Mesendoderm (in vitro differentiated cells): ENCODE data around the gene SLCO2A1.

ENCODE experiments used
- DNase-seq: peaks from one replicate; pipeline ENCODE4 v3.0.0; 2013
- H2AK5ac ChIP-seq: 2 replicates; pipeline ENCODE4 v1.6.1; 2013; ENCODE audit warnings: low read length, inconsistent platforms
- H2BK120ac ChIP-seq: 2 replicates; pipeline ENCODE4 v1.6.1; 2013; ENCODE audit warnings: low read depth, mild to moderate bottlenecking, low read length, moderate library complexity, mixed read lengths
- H2BK15ac ChIP-seq: replicated peaks from 2 replicates; pipeline ENCODE4 v1.6.1; 2013; ENCODE audit warnings: low read depth, mild to moderate bottlenecking, moderate library complexity
- H2BK5ac ChIP-seq: 2 replicates; pipeline ENCODE4 v1.6.1; 2013; ENCODE audit warnings: low read length, inconsistent platforms
- H3K18ac ChIP-seq: 2 replicates; pipeline ENCODE4 v1.6.1; 2013; ENCODE audit warnings: mild to moderate bottlenecking, low read length, mixed read lengths
- H3K23ac ChIP-seq: one replicate; pipeline ENCODE4 v1.6.1; 2013; ENCODE audit warnings: low read length
- H3K27ac ChIP-seq: 2 replicates; pipeline ENCODE4 v1.5.1; 2013; ENCODE audit warnings: low read depth, mild to moderate bottlenecking, inconsistent platforms, low read length, moderate library complexity
- H3K27me3 ChIP-seq: 2 replicates; pipeline ENCODE4 v1.6.1; 2013; ENCODE audit warnings: low read length, control low read depth, mild to moderate bottlenecking, inconsistent platforms; ENCODE audit not compliant: insufficient read depth, poor library complexity
- H3K36me3 ChIP-seq: 2 replicates; pipeline ENCODE4 v1.6.1; 2013; ENCODE audit warnings: low read length, inconsistent platforms; ENCODE audit not compliant: control insufficient read depth, insufficient read depth
- H3K4ac ChIP-seq: one replicate; pipeline ENCODE4 v1.6.1; 2013; ENCODE audit warnings: low read depth, mild to moderate bottlenecking, low read length, moderate library complexity
- H3K4me1 ChIP-seq: 2 replicates; pipeline ENCODE4 v1.6.1; 2013; ENCODE audit warnings: low read depth, low read length, inconsistent platforms; ENCODE audit not compliant: control insufficient read depth
- H3K4me2 ChIP-seq: 2 replicates; pipeline ENCODE4 v1.6.1; 2013; ENCODE audit warnings: low read length
- H3K4me3 ChIP-seq: 2 replicates; pipeline ENCODE4 v1.5.1; 2013; ENCODE audit warnings: mild to moderate bottlenecking, low read length
- H3K56ac ChIP-seq: one replicate; pipeline ENCODE4 v1.6.1; 2013; ENCODE audit warnings: low read length
- H3K79me1 ChIP-seq: 2 replicates; pipeline ENCODE4 v1.6.1; 2013; ENCODE audit warnings: low read length, inconsistent platforms
- H3K79me2 ChIP-seq: 2 replicates; pipeline ENCODE4 v1.6.1; 2013; ENCODE audit warnings: mild to moderate bottlenecking, low read length; ENCODE audit not compliant: control insufficient read depth, insufficient read depth
- H3K9ac ChIP-seq: 2 replicates; pipeline ENCODE4 v1.6.1; 2013; ENCODE audit warnings: low read length, inconsistent platforms
- H4K5ac ChIP-seq: one replicate; pipeline ENCODE4 v1.6.1; 2013; ENCODE audit warnings: low read length
- H4K8ac ChIP-seq: one replicate; pipeline ENCODE4 v1.6.1; 2013; ENCODE audit warnings: low read depth, mild to moderate bottlenecking, control low read depth, low read length, moderate library complexity
- WGBS: extraction: QIAGEN DNeasy Blood & Tissue Kit; methylation state at CpG from one replicate; pipeline ENCODE4 v1.1.7; 2013; ENCODE audit warnings: low lambda C conversion rate, missing lambda C conversion rate; ENCODE audit not compliant: insufficient coverage; ENCODE audit errors: extremely low coverage; 5-methylcytosine and 5-hydroxymethylcytosine counted together

The SLCO2A1 gene

GRCh38 chr3:133891662-133892378 lies 137.9 kb downstream of the SLCO2A1 start:
- no peak for DNase-seq
- H3K4me1 ChIP-seq = no peaks in the 10 kb centered on the region
- H2BK15ac ChIP-seq = no peak overlapping the region
- no peak overlapping the region for H3K56ac ChIP-seq
- no peaks in the 10 kb centered on the region for H3K36me3 ChIP-seq
- H3K79me2 ChIP-seq = no peaks in the 10 kb centered on the region
- H3K79me1 ChIP-seq = no peaks in the 10 kb centered on the region
- H2BK5ac ChIP-seq = no peak overlapping the region
- no peak overlapping the region for H3K4me3 ChIP-seq
- no CpG with 5 or more reads among the region's 11 CpGs for WGBS
- peaks cover 6% of the 10 kb centered on the region for H3K27me3 ChIP-seq
- H4K5ac ChIP-seq = no peak overlapping the region
- H2AK5ac ChIP-seq = no peak overlapping the region
- H3K4ac ChIP-seq = no peak overlapping the region
- H3K18ac ChIP-seq = no peak overlapping the region
- H3K23ac ChIP-seq = no peak overlapping the region
- H3K9ac ChIP-seq = no peak overlapping the region
- H4K8ac ChIP-seq = no peak overlapping the region
- no peak overlapping the region for H3K27ac ChIP-seq
- no peak overlapping the region for H3K4me2 ChIP-seq
- H2BK120ac ChIP-seq = no peak overlapping the region

DNA sequence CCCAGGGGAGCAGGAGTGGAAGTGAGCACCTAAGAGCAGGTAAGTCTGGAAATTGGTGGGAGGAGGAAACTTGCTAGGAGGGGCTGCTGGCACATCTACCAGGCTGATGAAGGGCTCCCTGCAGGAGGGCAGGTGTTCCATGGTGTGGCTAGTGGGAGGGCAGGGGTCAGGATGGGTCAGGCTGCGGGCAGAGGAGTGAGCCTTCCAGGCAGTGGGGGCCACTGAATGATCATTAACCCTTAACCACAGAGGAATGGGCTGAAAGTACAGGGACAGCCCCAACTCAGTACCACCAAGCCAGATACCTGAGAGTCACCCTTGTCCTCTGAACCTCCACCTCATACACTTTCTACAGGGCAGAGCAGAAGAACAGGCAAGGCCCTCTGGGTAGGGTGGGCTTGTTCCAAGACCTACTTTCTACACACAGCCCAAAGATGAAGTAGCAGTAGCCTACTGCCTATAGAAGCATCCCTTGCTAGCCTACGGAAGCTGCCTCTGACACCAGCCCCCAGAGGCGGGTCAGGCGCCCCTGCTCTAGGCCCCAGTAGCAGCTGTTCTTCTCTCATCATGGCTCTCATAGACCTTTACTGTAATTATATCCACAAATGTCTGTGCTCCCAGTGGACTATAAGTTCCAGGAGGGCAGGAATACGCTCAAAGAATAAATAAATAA lies 138.6 kb downstream of the SLCO2A1 start:
- no peak overlapping the region for H2BK120ac ChIP-seq
- no peak overlapping the region for H2BK5ac ChIP-seq
- H3K9ac ChIP-seq = no peak overlapping the region
- no peaks in the 10 kb centered on the region for H3K4me1 ChIP-seq
- no peak overlapping the region for H3K23ac ChIP-seq
- H2AK5ac ChIP-seq = no peak overlapping the region
- no peaks in the 10 kb centered on the region for H3K79me2 ChIP-seq
- no peak for DNase-seq
- H3K18ac ChIP-seq = no peak overlapping the region
- WGBS = no CpG with 5 or more reads among the region's 5 CpGs
- H3K27ac ChIP-seq = no peak overlapping the region
- H4K8ac ChIP-seq = no peak overlapping the region
- no peaks in the 10 kb centered on the region for H3K27me3 ChIP-seq
- no peak overlapping the region for H3K4ac ChIP-seq
- H3K79me1 ChIP-seq = no peaks in the 10 kb centered on the region
- H3K4me2 ChIP-seq = no peak overlapping the region
- H2BK15ac ChIP-seq = no peak overlapping the region
- H3K4me3 ChIP-seq = no peak overlapping the region
- H4K5ac ChIP-seq = no peak overlapping the region
- no peak overlapping the region for H3K56ac ChIP-seq
- H3K36me3 ChIP-seq = no peaks in the 10 kb centered on the region

GRCh38 chr3:133890037-133890436 lies 139.7 kb downstream of the SLCO2A1 start:
- WGBS = no CpG with 5 or more reads among the region's 2 CpGs
- Histone ChIP-seq H2BK15ac (no peak overlapping the region), H2AK5ac (no peak overlapping the region), H3K18ac (no peak overlapping the region), H3K23ac (no peak overlapping the region), H3K4me2 (no peak overlapping the region), H3K27ac (no peak overlapping the region), H3K36me3 (no peaks in the 10 kb centered on the region), H4K5ac (no peak overlapping the region), H3K4me3 (no peak overlapping the region), H2BK5ac (no peak overlapping the region), H3K9ac (no peak overlapping the region), H3K27me3 (no peaks in the 10 kb centered on the region), H3K4me1 (no peaks in the 10 kb centered on the region), H3K79me1 (no peaks in the 10 kb centered on the region), H2BK120ac (no peak overlapping the region), H3K79me2 (no peaks in the 10 kb centered on the region), H3K56ac (no peak overlapping the region), H3K4ac (no peak overlapping the region), H4K8ac (no peak overlapping the region)
- DNase-seq = no peak

DNA sequence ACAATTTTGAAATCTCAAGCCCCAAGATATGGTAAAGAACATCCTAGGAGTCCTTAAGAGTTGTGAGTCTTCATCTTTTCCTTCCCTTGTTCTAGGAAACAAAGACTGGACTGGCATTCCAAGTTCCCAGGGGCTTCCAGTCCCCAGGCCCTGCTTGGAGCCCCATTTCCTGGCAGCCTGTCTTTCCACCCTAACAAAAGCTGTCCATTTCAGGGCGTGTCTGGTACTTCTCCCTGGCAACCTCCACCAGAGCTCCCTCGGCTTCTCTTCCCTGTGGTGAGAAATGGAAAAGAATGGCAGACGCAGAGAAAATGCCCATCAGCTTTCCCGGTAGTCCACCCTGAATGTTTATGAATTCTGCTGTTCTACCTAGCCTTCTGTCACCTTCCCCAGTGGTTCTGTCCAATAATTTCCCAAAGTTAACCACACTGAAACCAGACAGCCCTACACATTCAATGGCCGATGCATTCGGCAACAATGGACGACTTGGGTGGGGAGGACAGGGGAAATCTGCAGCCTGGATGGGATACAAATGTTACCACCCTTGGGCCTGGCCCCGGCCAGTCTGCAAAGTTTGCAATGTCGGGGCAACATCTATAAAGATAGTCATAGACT lies 140.9 kb downstream of the SLCO2A1 start:
- Histone ChIP-seq H3K56ac (no peak overlapping the region), H3K27me3 (no peaks in the 10 kb centered on the region), H3K4me3 (no peak overlapping the region), H2BK5ac (no peak overlapping the region), H4K5ac (no peak overlapping the region), H3K4ac (no peak overlapping the region), H3K4me2 (no peak overlapping the region), H2AK5ac (no peak overlapping the region), H4K8ac (no peak overlapping the region), H3K23ac (no peak overlapping the region), H3K79me1 (no peaks in the 10 kb centered on the region), H3K4me1 (no peaks in the 10 kb centered on the region), H2BK15ac (no peak overlapping the region), H3K27ac (no peak overlapping the region), H3K79me2 (no peaks in the 10 kb centered on the region), H3K9ac (no peak overlapping the region), H3K36me3 (no peaks in the 10 kb centered on the region), H2BK120ac (no peak overlapping the region), H3K18ac (no peak overlapping the region)
- WGBS = no CpG with 5 or more reads among the region's 9 CpGs
- DNase-seq = no peak

- H3K56ac ChIP-seq = no peak overlapping the region
- DNase-seq = no peak
- no CpG with 5 or more reads among the region's 8 CpGs for WGBS
- H3K4me3 ChIP-seq = no peak overlapping the region
- no peak overlapping the region for H2BK120ac ChIP-seq
- no peak overlapping the region for H4K5ac ChIP-seq
- H4K8ac ChIP-seq = no peak overlapping the region
- H3K4me2 ChIP-seq = no peak overlapping the region
- H3K4ac ChIP-seq = no peak overlapping the region
- no peaks in the 10 kb centered on the region for H3K27me3 ChIP-seq
- no peak overlapping the region for H3K18ac ChIP-seq
- no peaks in the 10 kb centered on the region for H3K36me3 ChIP-seq
- no peaks in the 10 kb centered on the region for H3K79me1 ChIP-seq
- H3K23ac ChIP-seq = no peak overlapping the region
- no peaks in the 10 kb centered on the region for H3K4me1 ChIP-seq
- H3K27ac ChIP-seq = no peak overlapping the region
- no peak overlapping the region for H3K9ac ChIP-seq
- no peak overlapping the region for H2AK5ac ChIP-seq
- H2BK5ac ChIP-seq = no peak overlapping the region
- H2BK15ac ChIP-seq = no peak overlapping the region
- H3K79me2 ChIP-seq = no peaks in the 10 kb centered on the region
Observed at GRCh38 chr3:133887803-133888703, 141.7 kb downstream of the SLCO2A1 start.
